ENCODE data around the gene NAPB.

DNA sequence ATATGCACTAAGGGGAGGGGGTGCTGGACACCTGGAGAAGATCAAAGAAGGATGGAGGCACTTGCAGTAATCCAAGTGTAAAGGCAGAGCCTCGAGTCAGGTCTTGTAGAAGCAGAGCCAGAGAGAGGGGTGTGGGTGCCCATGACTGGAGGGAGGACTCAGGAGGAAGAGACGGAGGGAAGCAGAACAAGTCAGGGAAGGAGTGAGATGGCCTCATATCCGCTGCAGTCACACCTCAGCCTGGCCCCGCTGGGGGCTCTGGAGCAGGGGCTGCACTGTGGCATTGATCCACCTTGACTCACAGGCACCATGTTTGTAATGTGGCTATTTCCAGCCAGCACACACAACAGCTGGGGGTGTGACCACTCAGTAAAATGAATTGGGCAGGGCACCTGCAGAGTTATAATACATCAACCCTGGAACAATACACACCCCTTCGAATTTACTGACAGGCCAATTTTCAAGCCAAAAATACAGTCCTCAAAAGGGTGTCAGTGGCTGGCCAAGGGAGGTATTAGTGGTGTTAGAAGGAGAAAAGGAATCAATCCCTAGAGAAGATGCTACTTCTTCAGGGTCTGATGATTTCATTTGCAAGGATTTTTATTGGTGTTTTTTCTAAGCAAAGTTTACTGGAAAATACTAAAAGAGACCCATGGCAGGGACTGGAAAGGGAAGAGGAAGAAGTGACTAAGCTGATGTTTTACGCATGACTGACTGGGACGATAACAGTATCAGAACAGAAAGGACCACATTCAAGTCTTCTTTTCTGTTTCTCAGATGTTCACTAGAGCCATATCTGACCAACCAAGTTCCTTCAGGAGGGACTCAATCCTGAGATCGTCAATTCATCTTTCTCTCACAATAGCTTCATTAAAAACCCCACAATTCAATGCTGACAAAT, 89.6 kb downstream of the NAPB start:
- TF ChIP-seq EZH2 (IDR thresholded peaks at IDR 0.05; ENCODE audit: insufficient read depth, poor library complexity, severe bottlenecking) (no peak), EZH2phosphoT487 (IDR thresholded peaks at IDR 0.05; ENCODE audit: insufficient read depth, low read depth) (no peak)

All from GM23248 (cell line).